Measurements from ENCODE around the gene GFI1B.
"Not testable (repeated sequence)": the region's sequence is repeated elsewhere in the genome, so short reads cannot be mapped to it uniquely, and the experiment has no call there.

Gene GFI1B

DNA sequence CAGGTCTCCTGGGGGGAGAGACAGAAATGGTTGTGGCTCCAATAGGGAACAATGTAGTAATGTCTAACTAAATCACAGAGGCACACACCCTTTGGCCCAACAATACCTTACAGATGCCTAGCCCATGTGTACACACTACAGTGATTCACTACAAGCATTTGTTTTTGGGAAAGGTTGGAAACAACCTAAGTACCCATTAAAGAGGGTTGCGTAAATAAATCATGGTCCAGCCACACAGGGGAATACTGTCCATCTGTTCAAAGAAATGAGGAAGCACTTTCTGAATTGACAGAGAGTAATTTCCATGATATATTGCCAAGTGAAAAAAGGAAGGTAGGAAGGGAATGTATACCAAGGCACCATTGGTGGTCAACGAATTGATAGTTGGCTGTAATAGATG lies 30.3 kb downstream of the GFI1B start:
- DNase-seq (ENCODE audit: low read depth in 2 of 2, low spot score in 1 of 2), result no peak

DNA sequence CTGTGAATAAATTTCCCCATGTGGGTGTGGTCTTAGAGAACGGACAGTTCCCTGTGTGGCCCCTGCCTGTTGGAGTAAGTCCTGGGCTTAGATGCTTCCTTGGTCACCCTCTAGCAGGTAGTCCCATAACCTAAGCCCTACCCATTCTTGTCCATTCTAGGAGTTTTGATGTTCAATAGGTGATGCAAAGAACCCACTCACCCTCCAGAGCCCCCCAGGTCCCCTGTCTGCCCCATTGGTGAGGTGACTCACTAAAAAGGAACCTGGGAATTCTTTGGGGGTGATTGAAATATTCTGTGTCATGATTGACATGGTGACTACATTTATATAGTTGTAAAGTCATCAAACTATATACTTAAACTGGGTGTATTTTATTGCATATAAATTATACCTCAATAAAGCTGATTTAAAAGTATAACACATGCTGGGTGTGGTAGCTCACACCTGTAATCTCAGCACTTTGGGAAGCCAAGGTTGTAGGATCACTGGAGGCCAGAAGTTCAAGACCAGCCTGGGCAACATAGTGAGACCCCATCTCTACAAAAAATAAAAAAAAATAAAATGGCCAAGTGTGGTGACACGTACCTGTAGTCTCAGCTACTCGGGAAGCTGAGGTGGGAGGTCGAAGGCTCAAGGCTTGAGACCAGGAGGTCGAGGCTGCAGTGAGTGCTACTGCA lies 31.6 kb downstream of the GFI1B start:
- DNase-seq (ENCODE audit: low read depth in 2 of 2, low spot score in 1 of 2), result no peak

DNA sequence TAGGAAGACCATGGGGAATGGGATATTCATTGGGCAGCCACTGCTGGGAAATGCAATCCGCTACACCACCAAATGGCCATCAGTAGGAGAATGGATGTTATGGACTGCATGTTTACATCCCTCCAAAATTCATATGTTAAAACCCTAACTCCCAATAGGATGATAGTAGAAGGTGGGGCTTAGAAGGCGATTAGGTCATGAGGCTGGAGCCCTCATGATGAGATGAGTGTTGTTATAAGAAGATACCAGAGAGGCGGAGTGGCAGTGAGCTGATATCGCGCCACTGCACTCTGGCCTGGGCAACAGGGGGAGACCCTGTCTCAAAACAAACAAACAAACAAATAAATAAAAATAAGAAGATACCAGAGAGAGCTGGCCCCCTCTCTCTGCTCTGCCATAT lies 36.2 kb downstream of the GFI1B start:
- DNase-seq (ENCODE audit: low read depth in 2 of 2, low spot score in 1 of 2), result no peak

DNA sequence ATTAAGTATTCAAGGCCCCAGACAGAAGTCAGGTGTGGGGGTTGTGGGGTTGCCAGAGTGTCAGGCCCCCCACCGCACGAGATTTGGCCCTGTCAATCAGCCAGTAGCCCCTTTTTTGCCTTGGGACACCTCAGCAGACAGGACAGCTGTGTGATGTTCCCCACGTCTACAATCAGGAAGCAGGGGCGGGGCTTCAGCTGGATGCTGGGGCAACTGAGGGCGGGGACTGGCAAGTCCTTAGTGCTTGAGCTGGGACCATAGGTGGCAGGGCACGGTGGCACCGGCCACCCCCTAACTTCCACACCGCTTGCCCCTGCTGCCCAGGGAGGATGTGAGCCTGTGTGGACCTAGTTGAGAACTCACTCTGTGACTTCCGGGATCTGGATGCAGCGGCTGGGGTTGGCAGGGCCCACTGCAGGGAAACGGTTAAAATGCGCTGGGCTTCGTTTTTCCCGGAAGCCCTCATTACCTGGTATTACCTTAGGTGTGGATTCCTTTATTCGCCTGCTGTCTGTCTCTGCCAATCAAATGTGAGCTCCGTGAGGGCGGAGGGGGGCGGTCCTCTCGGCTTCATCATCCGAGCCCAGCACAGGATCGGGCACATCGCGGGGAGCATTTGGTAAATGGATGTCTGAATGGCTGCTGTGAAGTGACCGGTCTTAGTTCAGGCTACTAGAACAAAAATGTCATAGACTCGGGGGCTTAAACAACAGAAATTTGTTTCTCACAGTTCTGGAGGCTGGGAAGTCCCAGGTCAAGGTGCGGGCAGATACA lies 44.8 kb downstream of the GFI1B start:
- no peak for DNase-seq (ENCODE audit: low read depth in 2 of 2, low spot score in 1 of 2)

DNA sequence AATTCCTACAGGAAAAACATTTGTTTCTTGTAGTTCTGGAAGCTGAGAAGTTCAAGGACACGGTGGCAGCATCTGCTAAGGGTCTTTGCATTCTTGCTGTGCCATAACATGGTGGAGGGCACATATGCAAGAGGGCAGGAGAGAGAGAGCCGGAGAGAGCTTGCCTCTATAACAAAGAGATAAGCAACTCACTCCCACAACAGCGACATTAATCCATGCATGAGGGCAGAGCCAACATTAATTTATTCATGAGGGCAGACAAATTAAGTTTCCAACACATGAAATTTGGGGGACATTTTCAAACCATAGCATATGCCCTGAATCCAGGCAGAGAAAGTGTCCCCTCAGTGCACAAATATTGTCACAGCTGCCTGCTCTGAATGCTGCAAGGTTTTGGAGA lies 47.9 kb downstream of the GFI1B start:
- DNase-seq (ENCODE audit: low read depth in 2 of 2, low spot score in 1 of 2), result no peak

DNA sequence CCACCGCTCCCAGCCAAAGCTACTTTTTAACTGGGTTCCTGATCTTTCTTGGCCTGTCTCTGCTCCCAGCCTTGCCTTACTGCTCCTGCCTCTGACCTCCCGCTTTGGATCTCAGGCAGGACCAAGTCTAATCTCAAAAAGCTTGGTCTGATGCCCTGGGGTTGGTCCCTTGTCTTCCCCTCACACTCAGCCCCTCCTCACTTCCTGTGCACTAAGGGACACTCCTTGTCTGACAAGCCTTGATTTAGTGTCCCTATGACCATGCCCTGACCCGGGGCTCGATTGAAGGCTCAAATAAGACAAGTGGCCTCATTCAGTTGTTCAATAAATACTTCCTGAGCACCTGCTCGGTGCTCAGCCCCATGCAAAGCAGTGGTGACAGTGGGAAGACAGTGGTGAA lies 48.6 kb downstream of the GFI1B start:
- DNase-seq (ENCODE audit: low read depth in 2 of 2, low spot score in 1 of 2), result no peak

DNA sequence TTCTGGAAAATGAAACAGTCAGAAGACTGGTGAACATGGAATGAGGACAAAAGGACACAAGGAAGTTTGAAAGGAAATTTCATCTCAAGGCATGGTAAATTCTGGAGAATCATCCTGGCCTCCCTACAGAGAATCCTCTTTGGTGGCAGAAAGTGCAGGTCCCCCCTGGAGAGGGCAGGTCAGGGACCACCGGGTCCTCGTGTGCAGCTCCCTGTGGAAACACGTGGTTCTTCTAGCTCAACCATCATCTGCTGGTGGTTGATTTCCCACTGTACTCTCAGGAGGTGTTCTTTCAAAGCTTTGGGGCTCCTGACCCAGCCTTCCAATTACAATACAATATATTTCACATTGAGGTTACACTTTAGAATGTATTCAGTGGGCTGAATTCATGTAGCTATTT lies 49.7 kb downstream of the GFI1B start:
- no peak for DNase-seq (ENCODE audit: low read depth in 2 of 2, low spot score in 1 of 2)

DNA sequence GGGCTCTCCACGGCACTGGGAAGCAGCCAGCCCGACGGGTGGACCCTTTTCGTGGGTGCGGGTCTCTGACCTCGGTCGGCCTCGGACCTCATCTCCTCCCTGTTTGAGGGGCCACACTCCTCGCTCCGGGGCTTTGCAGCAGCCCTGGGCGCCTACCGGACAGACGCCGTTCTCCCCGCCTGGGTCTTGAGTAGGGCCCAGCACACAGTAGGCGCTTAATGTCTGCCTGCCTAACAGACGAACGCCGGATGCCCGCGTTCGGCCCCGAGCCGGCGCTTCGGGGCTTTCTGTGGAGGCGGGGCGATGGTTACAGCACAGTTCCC lies 51.5 kb downstream of the GFI1B start:
- DNase-seq (ENCODE audit: low read depth in 2 of 2, low spot score in 1 of 2), result no peak

DNA sequence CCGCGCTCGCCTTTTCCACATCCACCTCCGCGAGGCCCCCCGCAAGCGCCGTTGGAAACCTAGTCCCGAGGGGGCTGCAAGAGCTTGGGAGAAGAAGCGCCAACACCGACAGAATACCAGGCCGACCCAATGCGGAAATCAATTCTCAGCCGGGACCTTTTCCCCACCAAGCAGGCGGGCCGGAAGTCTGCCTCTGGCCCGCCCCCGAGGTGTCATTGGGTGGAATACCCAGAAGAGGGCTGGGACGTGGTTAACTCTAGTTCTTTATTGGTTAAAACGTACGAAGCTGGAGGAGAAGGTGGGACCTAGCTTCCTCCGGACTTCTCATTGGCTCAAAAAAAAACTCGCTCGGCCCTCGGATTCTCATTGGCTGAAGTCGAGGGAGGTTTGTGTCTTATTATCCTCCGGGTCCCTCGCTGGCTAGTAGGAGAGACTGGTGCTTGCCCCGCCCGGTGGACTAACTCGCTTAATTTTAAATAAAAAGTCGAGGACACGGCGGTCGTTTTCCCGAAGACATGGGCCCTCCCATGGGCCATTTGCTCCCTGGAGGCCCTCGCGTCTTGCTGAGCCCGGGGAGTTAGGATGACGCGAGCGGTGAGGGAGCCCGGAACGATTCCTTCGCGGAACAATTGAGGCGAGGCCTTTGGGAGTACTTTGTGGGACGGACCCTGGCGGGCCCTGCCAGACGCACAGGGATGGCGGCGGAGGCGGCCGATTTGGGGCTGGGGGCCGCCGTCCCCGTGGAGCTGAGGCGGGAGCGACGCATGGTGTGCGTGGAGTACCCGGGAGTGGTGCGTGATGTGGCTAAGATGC lies 52.0 kb downstream of the GFI1B start, which contains the start of gene GTF3C5:
Gene GTF3C5, plus strand, starts transcription at position 681 of the 813 bp plus-strand sequence. Its CDS starts 15 bp downstream, at position 696.
- peak; percentile 83 to 85 for DNase-seq (ENCODE audit: low read depth in 2 of 2, low spot score in 1 of 2)

DNA sequence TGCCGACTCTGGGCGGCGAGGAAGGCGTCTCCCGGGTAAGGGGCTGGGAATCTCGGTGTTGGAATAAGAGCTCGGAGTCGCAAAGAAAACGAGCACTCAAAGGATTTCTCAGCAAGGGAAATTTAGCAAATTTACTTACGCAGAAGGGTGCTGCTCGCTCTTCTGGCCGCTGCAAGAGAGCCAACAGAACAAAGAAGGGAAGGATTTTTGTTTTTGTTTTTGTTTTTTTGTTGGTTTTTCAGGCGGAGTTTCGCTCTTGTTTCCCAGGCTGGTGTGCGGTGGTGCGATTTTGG lies 52.6 kb downstream of the GFI1B start:
- no peak for DNase-seq (ENCODE audit: low read depth in 2 of 2, low spot score in 1 of 2)

DNA sequence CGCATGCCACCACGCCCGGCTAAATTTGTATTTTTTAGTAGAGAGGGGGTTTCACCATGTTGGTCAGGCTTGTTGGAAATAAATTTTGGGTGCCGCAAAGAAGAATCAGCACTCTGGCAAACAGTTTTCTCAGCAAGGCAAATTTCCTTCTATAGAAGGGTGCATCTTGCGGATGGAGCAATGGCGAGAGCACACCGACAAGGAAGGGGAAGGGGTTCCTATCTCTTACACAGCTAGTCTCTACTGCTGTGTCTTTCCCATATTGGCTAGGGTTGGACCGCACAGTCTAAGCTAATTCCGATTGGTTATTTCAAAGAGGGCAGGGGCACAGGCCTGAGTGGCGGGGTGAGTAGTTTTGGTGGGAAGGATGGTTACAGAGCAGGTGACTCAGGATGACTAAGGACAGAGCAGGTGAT lies 53.0 kb downstream of the GFI1B start:
- DNase-seq (ENCODE audit: low read depth in 2 of 2, low spot score in 1 of 2), result no peak

DNA sequence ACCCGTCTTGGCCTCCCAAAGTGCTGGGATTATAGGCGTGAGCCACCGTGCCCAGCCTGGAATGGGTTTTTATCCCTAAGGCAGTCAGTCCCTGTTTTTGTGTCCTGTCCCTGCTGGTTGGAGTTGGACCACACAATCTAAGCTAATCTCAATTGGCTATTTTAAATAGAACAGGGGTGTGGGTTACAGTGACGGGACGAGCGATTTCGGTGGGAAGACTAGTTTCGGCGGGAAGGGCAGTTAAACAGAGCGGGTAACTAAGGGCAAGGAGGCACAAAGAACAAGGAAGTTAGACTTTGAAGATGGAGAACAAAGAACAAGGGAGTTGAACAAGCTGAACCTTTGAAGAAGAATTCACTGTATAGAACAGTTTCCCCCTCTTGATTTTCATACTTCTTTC lies 53.7 kb downstream of the GFI1B start:
- no peak for DNase-seq (ENCODE audit: low read depth in 2 of 2, low spot score in 1 of 2)

DNA sequence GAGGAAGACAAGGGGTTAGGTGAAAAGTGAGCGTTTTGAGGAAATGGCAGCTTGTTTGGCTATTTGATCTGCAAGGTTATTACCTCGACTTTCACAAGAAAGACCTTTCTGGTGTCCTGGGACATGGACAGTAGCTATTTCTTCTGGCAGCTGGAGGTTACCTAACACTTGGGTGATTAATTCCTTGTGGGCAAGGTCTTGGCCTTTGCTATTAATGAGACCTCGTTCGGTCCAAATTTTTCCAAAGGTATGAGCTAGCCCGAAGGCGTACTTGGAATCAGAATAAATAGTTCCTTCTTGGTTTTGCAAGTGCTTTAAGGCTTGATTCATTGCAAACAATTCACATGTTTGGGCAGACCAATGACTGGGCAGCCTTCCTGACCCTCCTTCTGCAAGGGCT lies 57.2 kb downstream of the GFI1B start:
- DNase-seq (ENCODE audit: low read depth in 2 of 2, low spot score in 1 of 2), result no peak

DNA sequence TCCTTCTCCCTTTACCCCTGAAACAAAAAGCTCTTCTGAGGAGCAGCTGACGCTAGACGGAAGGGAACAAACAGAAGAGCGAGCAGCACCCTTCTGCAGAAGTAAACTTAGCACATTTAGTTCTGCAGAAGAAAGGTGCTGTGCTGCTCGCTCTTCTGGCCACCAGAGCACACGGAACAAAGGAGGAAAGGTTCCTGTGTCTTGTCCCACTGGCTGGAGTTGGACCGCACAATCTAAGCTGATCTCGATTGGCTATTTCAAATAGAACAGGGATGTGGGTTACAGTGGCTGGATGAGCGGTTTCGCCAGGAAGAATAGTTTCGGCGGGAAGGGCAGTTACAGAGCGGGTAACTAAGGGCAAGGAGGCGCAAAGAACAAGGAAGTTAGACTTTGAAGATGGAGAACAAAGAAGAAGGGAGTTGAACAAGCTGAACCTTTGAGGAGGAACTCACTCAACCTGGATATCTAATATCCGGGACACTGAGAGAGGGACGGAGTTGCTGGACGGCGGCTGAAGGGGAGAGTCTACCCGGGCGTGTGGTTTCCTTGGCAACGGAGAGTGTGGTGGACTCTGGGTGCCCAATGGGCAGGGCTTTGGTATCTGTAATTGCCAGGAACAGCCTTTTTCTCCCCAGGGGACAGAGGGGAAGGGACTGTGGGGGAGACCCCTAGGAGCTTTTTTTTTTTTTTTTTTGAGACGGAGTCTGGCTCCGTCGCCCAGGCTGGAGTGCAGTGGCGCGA lies 59.5 kb downstream of the GFI1B start:
- DNase-seq (ENCODE audit: low read depth in 2 of 2, low spot score in 1 of 2), result no peak

DNA sequence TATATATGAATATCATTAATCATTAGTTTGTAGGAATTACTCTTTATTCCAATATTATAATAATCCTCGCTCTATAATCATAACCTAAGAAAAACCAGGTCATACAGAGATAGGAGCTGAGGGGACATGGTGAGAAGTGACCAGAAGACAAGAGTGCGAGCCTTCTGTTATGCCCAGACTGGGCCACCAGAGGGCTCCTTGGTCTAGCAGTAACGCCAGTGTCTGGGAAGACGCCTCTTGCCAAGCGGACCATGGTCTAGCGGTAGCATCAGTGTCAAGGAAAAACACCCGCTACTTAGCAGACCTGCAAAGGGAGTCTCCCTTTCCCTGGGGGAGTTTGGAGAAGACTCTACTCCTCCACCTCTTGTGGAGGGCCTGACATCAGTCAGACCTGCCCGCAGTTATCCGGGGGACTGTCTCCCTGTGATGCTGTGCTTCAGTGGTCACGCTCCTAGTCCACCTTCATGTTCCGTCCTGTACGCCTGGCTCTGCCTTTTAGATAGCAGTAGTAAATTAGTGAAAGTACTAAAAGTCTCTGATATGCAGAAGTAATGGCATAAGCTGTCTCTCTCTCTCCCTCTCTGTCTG lies 62.5 kb downstream of the GFI1B start:
- not testable (repeated sequence) for DNase-seq (ENCODE audit: low read depth in 2 of 2, low spot score in 1 of 2)
